Measurements from ENCODE around the gene PPIE.

DNA sequence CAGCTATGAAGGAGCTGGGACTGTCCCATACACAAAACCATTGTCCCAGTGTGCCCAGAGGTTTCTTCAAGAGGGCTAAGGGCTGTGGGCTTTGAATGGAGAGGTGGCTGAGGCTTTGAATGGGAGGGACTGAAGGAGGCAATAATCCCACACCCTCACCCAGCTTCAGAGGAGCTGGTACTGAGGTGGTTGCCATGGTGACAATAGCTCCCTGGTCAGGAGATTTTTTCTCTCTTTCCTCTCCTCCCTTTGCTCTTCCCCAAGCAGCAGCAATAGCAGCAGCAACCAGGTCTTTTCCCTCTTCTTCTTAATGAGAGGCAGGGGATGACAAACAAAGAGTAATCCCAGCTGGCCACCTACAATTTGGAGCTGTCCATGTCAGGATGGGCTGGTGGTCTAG is 49.0 kb upstream of the PPIE start:
- TF ChIP-seq CTCF (IDR thresholded peaks at IDR 0.05 in 8 of 11, conservative IDR thresholded peaks at IDR 0.05 in 3 of 11) = no peak
- TF ChIP-seq POLR2AphosphoS5 (IDR thresholded peaks at IDR 0.05) = no peak

Measured in spleen (tissue), 7 donors.